Posterior cingulate gyrus (tissue), 11 donors: Measurements from ENCODE around the gene LRWD1.
A peak's percentile ranks its signal among the peaks of the same experiment; 100 is the strongest.
"Not testable (repeated sequence)": the region's sequence is repeated elsewhere in the genome, so short reads cannot be mapped to it uniquely, and the experiment has no call there.

Source experiments
- DNase-seq, 10 donors: peaks; one replicate each; pipeline versions ENCODE4 v3.0.0 to v3.0.0-alpha.2; 2020 to 2021; ENCODE audit warnings: mixed read lengths in 3 of 10
- intact Hi-C: fragments of 100-400 bp; cut with DNase I; formaldehyde crosslinking; loops from one replicate; pipeline ENCODE4 v1.15.1; 2023

The LRWD1 gene

GRCh38 chr7:102467581-102468477 is 3.0 kb downstream of the LRWD1 start:
- intact Hi-C loops: loop anchor here (10.0 kb wide), 1 partner anchor 53 kb away; no protein-coding TSS in a partner anchor
- peak in 3 of 10 donors; percentile 45 to 75 (median 55) for DNase-seq

- intact Hi-C loops: loop anchor here (10.0 kb wide), 1 partner anchor 54 kb away; no protein-coding TSS in a partner anchor
- DNase-seq: peak in 4 of 10 donors; percentile 17 to 77 (median 70)
These were observed 3.9 kb downstream of the LRWD1 start for GRCh38 chr7:102468478-102469350.

GRCh38 chr7:102469351-102469971 is 4.7 kb downstream of the LRWD1 start:
- peak in 4 of 10 donors; percentile 24 to 68 (median 59) for DNase-seq
- intact Hi-C loops: loop anchor here (10.0 kb wide), 1 partner anchor 55 kb away; no protein-coding TSS in a partner anchor

DNA sequence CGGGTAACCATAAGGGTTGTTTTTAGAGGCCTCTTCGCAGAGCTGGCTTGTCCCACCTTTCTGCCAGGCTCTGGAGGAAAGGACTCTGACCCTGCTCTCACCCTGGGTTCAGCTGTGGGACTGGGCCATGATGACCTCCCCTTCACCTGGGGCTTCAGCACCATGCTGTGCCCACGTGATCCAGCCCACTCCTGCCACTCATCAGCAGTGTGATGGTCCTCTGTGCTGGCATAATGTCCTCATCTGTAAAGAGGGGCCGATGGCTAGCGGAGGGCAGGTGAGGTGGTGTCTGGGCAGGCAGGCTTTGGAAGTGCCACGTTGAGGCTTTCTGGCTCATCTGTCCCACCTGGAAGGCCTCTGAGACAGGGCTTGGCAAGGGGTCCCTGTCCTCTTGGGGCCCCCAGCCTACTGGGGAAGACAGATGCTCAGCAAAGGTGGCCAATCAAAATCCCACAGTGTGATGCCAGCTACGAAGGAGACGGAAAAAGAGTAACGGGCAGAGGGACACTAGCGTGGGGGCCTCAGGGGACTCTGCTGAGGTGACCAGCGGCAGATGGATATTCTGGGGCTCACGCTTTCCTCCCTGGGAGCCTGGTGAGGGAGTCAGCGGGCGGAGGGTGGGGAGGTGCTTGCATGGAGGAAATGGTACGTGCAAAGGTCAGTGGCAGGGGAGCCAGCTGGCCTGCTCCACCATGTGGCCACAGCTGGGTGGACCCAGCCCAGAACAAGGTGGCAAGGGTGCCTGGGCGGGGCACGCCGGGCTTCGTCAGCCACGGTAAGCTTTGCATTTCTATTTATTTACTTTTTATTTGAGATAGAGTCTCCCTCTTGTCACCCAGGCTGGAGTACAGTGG is 5.4 kb downstream of the LRWD1 start:
- intact Hi-C loops: loop anchor here (10.0 kb wide), 1 partner anchor 55 kb away; no protein-coding TSS in a partner anchor
- DNase-seq: peak in 4 of 10 donors; percentile 18 to 72 (median 70)

DNA sequence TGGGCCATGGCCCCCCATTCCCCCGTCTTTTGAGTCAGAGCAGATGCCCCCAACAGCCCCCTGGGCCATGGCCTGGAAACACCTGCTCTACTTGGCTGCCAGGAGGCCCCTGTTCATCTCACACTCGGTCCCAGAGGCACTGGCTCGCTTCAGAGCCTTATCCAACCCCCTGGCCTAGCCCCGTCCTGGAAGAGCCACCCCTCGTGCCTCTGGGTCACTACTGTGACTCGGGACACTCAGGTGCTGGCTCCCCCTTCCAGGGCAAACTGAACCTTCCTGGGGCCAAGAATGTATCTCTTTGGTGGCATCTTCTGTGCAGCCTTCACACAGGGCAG is 7.0 kb downstream of the LRWD1 start:
- DNase-seq: peak in 4 of 10 donors; percentile 1 to 69 (median 18)
- intact Hi-C loops: no loop called here

GRCh38 chr7:102472126-102473041 is 7.6 kb downstream of the LRWD1 start:
- peak in 5 of 10 donors; percentile 9 to 81 (median 77) for DNase-seq
- intact Hi-C loops: no loop called here

- intact Hi-C loops: no loop called here
- peak in 5 of 10 donors; percentile 26 to 76 (median 74) for DNase-seq
These were observed 8.6 kb downstream of the LRWD1 start for GRCh38 chr7:102473271-102473991.

GRCh38 chr7:102474116-102474515 is 9.3 kb downstream of the LRWD1 start:
- intact Hi-C loops: not testable (repeated sequence)
- DNase-seq: peak in 2 of 10 donors; percentile 5 to 27

DNA sequence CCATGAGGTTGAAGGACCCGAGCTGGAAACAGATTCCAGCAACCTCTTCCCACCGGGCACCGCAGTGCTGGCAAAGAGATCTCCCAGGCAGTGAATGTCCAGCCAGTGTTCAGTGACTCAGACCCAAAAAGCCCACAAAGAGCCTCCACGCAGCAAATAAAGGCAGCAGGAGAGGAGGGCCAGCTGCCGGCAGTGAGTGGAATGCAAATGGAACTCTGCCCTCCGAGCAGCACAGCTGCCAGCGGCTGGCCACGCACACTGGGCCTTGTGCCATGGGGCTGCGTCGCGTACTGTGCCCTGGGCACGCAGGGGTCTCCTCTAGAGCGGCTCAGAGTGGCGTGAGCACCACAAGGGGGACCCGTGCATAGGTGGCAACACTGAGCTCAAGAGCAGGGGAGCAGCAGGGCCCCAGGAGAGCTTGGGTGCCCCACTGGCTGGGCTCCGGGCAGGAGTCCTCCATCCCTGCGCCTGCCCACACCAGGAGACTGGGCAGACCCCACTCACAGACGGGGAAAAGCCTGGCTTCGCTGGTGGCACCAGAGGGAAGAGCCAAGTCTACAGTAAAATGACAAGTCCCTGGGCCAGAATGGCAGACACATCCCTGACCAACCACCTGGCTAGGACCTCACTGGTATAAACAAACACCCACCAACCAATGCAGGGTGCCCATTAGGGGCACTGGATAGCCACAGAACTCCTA is 10.1 kb downstream of the LRWD1 start:
- DNase-seq: peak in 8 of 10 donors; percentile 7 to 90 (median 36)
- intact Hi-C loops: not testable (repeated sequence)

DNA sequence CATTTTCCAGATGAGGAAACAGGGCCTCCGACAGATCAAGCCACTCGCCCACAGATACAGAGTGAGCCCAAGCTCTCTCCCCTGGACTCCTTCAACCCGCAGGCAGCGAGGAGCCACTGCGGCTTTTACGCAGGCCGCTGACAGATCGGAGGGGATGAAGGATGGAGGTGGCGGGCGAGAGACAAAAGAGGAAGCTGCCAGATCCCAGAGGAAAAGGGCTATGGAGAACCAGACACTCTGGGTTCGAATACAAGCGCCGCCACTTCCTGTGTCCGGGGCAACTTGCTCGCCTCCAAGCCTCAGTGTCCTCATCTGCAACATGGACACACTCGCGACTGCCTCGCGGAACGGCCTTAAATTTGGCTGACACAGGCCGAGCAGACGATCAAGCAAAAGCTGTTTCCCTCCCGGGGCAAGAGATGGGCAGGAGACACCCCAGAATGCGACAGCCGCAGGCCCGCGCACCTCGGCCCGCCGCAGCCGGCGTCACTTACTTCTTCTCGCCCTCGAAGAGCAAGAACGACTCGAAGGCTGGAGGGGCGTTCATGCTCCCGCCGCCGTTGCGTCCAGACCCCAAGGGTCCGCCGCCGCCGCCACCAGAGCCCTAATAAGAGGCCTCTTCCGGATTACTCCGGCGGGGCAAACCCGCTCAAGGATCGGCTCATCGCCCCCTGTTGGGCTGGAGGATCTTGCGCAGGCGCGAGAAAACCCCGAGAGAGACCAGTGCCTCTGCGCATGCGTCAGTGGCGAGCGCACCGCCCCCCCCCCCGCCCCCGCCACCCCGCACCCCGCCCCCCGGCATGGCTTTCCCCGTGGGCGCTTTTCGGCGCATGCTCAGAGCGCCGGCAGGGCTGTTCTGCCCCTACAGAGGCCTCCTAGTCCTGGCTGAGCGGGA is 13.8 kb downstream of the LRWD1 start, which contains the start of gene POLR2J:
POLR2J (minus strand) TSS at position 609 of the 895 bp plus-strand sequence; CDS start at position 547, 62 bp downstream.
- DNase-seq: peak; percentile 71 to 97 (median 85)

DNA sequence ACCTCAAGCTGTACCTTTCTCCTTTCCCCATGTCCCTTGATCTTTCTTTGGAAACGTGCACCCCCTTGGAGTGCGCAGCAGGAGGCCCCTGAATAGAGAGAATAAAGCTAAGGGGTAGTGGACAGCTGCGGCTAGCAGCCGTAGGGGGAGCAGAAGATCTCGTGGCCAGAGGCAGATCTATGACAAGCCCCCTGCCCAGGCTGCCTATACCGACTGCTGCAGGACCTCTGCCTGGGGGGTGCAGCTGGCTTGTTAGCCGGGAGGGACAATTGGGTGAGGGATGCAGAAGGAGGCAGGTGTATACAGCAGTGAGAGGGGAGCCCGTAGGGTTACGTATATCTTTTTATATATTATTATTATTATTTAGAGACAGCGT is 14.4 kb downstream of the LRWD1 start:
- DNase-seq, intact Hi-C loops: not testable (repeated sequence)

More for the DNA sequence above, 13.8 kb downstream of the LRWD1 start, which contains the start of gene POLR2J:
- intact Hi-C loops: not testable (repeated sequence)

DNA sequence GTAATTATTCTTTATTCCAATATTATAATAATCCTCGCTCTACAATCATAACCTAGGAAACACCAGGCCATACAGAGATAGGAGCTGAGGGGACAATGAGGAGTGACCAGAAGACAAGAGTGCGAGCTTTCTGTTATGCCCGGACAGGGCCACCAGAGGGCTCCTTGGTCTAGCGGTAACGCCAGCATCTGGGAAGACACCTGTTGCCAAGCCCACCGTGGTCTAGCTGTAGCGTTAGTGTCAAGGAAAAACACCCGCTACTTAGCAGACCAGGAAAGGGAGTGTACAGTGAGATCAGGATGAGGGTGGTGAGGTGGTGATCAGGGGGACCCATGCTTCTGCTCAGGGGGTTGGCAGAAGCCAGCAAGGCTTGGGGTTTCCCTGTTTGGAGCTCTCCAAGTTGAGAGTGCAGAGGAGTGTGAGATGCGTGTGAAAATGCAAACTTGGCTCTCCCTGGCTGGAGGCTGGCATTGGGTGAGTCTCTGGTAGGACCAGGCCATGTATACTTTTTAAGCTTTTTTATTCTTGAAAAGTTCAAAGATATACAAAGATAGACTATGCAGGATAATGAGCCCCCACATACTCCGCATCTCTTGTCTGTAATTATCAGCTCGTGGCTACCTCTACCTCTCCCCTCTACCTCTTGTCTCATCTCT is 15.3 kb downstream of the LRWD1 start:
- intact Hi-C loops: not testable (repeated sequence)
- DNase-seq: peak in 9 of 10 donors; percentile 12 to 83 (median 46)

GRCh38 chr7:102481962-102482361 is 17.2 kb downstream of the LRWD1 start:
- intact Hi-C loops: not testable (repeated sequence)
- peak in 2 of 10 donors; percentile 7 to 8 for DNase-seq

DNA sequence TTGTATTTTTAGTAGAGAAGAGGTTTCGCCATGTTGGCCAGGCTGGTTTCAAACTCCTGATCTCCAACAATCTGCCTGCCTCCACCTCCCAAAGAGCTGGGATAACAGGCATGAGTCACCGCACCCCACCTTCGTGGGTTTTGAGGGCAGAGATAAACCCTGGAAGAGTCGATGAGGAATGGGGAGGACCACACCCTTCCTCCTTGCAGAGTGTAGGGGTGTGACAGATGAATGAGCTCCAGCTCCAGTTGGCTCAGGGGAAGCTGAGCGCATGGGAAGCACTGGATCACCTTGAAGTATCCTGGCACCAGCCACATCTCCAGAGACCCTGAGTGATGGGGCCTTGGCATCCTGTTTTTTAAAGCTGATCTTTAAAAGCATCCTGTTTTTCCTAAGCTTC is 19.5 kb downstream of the LRWD1 start:
- intact Hi-C loops, DNase-seq: not testable (repeated sequence)

GRCh38 chr7:102490529-102491075 is 25.8 kb downstream of the LRWD1 start:
- intact Hi-C loops: not testable (repeated sequence)
- peak in 3 of 10 donors; percentile 8 to 27 (median 24) for DNase-seq
